HG03571 (cell line): ENCODE measurements around the gene SHC2.
"Not testable (repeated sequence)": the region's sequence is repeated elsewhere in the genome, so short reads cannot be mapped to it uniquely, and the experiment has no call there.

ENCODE experiments used
- ATAC-seq: cut with Tn5 transposase; IDR thresholded peaks from one replicate; pipeline ENCODE4 v1.9.1; 2021; ENCODE audit not compliant: unreplicated experiment

SHC2 gene

DNA sequence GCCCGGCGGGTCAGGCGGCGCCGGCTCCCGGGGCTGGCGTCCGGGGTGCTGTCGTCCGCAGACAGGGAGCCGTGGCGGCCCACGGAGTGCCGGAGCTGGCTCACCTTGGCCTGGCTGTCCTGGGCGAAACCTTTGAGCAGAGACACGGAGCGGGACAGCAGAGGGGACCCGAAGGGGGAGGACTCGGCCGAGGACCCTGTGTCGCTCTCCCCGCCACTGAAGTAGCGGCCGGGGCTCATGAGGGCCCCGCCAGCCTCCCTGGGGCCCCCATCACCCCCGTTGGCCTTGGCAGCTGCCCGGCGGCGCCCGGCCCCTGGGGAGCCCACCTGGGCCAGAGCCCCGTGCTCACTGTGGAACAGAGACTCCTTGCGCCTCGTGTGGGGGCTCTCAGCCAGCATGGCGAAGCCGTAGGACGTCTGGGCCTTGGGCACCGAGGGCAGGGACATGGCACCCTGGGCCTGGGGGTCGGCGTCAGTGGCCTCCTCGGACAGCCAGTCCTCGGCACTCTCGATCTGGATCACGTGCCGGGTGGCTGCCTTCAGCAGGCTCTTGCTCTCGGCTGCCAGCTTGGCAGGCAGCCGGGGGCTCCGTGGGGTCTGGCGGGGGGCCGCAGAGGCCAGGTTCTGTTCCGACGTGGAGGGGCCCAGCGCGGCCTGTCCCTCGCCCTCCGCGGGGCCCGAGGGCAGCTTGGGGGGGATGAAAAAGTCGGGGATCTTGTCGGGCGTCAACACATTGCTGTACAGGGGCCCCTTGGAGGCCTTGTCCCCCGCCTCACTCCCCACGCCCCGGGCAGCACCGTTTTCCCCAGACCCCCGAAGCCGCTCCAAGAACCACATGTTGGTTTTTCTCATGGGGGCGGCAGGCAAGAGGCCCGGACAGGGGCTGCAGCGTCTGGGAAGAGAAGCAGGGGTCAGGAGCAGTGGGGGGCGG lies 53.1 kb downstream of the SHC2 start:
- no peak for ATAC-seq

DNA sequence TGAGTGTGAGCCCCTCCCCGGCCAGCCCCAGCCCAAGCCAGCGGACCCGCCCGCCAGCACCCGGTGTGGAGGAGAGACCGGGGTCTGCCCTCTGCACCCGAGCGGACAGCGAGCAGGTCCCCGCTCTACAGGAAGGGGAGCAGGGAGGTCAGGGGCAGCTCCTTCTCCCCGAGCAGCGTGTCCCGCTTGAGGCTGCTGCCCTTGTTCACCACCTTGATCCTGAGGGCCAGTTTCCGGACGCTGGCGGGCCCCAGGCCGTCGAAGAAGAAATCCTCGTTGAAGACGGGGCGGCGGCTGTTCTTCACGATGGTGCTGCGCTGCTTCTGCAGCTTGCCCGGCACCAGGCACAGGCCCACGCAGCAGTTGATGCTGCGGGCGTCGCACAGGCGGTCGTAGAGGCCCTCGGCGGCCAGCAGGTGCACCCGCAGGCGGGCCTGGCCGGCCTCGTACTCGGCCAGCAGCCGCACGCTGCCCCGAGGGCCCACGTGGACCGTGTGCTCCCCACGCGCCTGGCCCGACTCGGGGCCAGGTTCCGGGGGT lies 53.8 kb downstream of the SHC2 start:
- ATAC-seq: no peak

DNA sequence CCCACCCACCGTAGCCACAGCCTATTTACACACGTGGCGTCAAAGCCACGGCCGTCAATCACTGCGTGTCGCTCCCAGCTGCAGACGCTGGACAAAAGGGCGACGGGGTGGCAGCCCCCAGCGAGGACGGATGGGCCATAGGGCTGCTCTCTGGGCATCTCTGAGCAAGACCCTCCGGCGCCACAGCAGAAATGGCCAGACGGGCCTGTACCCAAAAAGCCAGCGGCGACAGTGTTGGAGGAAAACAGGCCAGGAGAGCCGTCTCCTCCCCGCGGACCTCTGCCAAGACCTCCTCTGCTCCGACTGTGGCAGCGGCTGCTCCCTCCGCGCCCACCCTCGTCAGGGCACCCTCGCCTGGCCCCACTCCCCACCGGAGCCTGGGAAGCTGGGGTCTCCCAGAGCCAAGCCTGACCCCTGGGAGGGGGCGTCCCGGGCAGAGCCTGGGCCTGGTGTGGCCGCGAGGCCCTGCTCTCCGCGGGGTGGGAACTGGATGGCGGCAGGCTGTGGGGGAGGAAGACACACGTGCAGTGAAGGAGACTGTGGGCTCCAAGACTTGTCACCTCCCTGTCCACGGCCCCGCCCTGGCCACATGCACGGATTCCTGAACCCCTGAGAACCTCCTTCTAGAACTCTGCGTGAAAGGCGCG lies 54.6 kb downstream of the SHC2 start:
- ATAC-seq: no peak

DNA sequence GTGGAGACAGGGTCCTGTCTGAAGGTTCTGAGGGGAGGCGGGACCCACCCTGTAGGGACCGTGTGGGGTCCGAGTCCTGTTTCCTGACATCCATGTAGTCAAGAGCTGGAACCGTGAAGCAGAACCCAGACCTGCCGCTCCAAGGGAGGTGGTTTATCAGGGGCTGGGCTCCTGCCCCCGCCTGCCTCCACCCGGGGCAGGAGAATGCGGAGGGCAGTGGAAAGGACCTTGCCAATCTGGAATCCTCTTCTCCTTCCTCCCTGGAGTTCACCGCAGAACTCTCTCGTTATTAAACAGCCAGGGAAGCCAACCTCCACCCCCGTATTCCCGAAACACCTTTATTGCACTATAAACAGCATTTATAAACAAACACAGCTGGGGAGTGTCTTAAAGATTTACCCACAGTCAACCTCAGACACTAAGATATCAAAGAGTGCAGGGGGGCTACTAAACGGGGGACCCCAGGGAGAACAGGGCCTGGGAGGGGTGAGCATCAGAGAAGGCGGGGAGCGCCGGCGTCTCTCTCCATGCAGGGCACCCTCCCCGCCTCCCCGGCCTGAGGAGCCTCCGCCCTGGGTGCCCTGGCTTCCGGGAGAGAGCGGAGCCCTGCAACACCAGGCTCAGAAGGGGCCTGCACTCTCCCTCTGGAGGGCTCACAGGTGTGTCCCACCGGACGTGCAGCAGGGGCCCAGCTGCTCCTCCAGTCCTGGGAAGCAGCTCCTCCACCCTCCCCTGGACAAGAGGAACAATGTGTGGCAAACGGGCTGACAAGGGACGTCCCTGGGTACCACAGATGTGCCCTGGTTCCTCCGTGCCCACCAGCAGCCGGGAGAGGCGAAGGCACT lies 55.5 kb downstream of the SHC2 start:
- ATAC-seq: no peak

DNA sequence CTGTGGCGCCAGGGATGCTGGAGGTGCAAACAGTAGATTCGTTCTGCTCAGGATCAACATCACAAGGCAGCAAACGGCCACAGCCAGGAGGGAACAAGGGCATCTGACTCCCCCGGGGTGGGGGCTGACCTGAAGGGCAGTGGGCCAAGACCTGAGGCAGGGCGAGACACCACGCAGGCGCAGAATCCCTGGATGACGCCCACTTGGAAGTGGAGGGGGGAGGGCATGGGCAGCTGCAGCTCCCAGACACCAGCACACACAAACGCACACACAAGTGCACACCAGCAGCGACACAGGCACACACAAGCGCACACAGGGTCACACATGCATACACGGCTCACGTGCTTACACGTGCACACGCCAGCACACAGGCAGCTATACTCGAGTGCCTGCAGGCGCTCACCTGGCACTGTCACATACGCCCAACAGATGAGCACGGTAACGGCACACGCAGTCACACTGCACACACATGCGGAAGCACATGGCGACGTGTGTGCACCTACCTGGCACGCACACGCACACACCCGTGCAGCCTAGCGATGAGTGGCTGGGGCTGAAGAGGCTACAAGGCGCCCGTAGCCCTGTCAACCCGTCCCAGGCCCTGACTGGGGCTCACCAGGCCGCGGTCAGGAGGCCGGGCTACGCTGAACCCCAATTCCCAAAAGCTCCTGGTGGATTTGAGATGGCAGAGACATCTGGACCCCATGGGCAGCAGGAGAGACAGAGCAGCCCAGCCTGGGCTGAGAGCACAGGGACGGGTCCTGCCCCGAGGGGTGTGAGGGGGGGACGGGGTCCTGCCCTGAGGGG lies 57.4 kb downstream of the SHC2 start:
- ATAC-seq: no peak

DNA sequence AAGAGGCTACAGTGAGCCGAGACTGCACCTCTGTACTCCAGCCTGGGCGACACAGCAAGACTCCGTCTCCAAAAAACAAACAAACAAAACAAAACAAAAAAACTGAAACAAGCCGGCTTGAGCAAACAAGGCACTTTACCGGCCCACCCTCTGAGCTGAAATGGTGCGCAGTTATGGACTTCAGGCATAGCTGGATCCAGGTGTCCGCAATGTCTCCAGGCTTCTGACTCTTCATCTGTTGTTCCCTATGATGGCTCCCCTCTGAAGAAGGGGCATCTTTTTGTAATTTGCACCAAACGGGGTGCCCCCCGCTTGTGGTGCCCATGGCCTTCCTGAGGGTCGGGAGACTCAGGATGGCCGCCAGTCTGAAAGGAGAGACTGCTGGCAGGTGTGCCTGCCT lies 58.0 kb downstream of the SHC2 start:
- no peak for ATAC-seq

DNA sequence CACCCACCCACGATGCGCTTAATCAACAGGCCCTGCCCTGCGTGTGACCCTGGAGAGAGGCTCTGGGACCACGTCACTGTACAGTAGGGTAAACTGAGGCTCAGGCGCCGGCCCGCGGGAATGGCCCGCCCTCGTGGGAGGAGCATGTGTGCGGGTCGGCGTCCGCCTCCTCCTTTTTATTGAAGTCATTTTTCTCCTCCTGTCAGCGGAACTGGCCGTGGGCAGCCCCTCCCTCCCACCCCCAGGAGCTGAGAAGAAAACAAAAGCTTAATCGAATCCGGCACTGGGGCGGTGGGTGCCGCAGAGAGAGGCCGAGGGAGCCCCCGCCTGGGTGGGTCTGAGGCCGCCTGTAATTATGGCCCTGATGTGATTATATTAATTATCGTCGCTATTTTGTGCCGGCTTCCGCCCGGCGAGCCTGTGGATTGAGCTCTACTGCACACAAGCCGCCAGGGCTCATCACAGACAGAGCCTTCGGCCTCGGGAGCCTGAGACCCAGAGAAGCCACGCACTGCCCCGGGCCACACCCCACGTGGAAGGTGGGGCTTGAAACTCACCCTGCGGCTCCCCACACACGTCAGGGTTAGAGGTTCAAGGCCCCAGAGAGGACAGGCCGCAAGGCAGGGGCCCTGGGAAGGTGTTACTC lies 58.8 kb downstream of the SHC2 start:
- ATAC-seq: no peak

DNA sequence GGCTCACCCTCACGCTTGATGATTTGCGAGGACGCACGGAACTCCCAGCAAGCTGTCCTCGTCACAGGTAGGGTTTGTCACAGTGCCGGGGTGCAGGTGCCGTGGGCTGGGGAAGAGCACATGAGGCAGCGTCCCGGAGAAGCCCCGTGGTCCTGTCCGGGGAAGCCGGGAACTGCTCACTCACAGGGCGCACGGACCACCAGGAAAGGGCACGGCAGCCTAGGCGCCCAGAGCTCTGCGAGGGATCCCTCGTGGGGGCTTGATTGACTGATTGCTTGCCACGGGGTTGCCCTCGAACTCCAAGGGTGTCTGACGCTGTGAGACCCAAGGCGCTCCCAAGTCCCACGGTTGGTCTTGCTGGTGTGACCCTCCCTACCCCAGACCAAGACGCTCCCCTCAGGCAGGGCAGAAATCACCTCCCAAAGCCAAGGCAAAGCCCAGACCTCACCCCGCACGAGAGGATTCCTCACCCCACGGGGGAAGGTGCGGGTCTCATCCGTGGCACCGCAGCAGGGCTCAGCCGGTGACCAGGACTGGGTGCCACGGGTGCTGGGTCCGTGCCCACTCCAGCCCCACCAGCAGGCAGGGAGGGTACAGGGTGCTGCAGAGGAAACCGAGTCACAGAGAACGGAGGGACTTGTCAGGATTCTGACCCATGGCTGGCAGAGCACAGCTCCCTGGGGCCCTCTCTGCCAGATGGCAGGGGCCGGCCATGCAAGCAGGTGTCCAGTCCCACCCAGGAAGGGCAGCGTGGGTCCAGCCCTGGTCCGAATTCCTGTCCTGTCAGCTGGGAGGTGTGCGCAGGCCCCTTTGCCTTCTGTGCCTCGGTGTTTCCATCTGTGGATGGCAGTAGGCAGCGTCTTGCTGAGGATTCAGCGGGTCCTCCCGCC lies 59.6 kb downstream of the SHC2 start:
- ATAC-seq: no peak

DNA sequence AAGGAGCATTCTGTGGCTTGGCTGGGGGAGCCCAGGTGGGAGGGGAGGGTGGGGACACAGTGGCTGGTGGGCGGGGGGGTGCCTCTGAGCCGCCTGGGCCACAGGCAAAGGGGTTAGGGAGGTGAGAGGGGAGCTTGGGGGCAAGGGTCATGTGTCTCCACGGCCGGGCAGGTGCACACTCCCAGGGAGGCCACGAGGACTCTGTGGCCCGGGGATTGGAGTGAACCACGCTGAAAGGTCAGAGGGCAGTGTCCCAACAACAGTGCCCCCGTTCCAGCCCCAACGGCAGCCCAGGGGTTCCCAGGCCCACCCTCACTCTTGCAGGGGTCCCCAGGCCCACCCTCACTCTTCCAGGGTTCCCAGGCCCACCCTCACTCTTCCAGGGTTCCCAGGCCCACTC lies 61.5 kb downstream of the SHC2 start:
- ATAC-seq: no peak

DNA sequence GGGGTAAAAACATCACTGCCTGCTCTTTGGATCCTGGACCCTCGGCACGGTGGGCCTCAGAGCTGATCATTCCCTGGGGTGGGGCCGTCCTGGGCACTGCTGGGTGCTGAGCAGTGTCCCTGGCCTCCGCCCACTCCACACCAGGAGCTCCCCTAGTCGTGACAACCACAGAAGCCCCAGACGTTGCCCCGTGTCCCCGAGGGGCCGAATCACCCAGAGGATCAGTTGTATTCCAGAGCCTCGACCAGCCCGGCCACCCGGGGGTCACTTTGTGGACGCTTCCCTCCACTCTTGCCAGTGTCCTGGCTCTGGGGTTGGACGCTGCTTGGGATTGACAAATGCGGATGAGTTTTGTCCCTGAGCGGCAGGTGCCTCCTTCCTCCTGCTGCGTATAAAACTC lies 62.1 kb downstream of the SHC2 start:
- no peak for ATAC-seq

DNA sequence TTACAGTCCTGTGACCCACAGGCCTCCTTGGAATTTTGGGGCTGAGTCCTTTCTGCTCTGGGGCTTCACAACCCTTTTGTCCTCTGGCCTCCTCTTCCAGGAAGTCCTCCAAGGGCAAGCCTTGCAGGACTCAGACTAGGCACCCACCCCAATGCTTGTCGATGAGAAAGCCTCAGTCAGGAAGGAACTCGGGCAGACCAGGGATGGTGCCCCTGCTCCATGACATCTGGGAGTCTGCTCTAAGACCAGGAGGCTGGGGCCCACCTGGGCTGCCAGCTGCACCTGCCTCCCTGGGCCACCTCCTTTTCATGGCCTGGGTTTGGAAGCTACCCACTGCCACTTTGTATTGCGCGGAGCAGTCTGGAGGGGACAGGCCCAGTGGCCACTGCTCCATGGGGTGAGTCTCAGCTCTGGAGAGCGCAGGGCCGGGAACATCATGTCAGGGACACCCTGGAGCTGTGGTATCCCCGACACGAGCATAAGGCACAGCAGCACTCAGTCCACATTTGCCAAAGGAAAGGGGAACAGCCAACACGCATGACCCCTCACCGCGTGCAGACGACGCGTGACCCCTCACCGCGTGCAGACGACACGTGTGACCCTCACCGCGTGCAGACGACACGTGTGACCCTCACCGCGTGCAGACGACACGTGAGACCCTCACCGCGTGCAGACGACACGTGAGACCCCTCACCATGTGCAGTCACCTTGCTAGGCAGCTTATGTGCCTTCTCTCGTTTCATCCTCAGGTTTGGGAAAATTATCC lies 62.7 kb downstream of the SHC2 start:
- no peak for ATAC-seq

DNA sequence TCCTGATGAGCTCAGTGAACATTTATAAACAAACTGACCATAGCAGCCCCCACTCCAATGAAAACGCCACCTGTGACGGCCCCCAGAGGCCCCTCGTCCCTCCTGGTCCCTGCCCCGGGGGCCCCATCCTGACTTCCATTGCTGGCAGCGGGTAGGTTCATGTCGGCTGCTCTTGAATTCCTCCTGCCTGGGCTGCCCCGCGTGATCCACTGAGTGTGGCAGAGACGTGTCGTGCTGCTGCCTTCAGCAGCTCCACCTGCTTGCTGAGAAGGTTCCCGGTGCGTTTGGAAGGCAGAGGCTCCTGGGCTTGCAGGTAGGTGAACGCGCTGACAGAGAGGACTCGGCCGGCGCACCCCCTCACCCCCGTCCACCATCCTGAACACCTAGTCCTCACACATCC lies 63.5 kb downstream of the SHC2 start:
- no peak for ATAC-seq

DNA sequence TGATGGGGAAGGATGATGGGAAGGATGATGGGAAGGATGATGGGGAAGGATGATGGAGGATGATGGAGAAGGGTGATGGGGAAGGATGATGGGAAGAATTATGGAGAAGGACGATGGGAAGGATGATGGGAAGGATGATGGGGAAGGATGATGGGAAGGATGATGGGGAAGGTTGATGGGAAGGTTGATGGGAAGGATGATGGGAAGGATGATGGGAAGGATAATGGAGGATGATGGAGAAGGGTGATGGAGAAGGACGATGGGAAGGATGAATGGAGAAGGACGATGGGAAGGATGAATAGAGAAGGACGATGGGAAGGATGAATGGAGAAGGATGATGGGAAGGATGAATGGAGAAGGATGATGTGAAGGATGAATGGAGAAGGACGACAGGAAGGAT lies 65.4 kb downstream of the SHC2 start:
- no peak for ATAC-seq

DNA sequence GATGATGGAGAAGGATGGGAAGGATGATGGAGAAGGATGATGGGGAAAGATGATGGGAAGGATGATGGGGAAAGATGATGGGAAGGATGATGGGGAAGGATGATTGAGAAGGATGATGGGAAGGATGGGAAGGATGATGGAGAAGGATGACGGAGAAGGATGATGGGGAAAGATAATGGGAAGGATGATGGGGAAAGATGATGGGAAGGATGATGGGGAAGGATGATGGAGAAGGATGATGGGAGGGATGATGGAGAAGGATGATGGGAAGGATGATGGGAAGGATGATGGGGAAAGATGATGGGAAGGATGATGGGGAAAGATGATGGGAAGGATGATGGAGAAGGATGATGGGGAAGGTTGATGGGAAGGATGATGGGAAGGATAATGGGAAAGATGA lies 66.0 kb downstream of the SHC2 start:
- not testable (repeated sequence) for ATAC-seq

DNA sequence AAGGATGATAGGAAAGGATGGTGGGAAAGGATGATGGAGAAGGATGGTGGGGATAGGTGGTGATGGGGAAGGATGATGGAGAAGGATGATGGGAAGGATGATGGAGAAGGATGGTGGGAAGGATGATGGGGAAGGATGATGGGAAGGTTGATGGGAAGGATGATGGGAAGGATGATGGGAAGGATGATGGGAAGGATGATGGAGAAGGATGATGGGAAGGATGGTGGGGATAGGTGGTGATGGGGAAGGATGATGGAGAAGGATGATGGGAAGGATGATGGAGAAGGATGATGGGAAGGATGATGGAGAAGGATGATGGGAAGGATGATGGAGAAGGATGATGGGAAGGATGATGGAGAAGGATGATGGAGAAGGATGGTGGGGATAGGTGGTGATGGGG lies 67.3 kb downstream of the SHC2 start:
- ATAC-seq: not testable (repeated sequence)

DNA sequence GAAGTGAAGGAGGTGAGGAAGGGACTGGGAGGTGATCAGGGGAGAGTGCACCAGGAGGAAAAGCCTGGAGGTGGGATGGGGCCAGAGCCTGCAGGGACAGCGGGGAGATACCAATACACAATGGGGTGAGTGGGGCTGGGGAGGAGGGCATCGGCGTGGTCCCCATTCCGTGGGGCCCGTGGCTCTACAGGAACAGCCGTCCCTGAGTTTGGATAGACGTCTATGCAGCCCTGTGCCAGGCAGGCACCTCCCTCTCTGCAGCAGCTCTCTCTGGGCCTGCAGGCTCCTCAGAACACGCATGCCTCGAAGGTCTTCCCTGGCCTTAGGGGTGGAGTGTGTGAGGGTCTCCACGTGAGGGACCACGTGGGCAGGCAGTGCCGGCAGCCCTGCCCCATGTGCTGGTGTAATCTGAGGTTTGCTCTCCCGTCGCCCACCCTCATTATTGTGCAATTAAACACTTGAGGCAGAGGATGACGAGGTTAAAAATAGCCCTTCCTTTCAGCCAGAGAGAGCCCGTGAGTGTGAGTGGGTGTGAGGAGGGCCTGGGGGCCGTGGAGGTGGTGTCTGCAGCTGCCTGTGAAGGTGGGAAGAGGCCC lies 68.4 kb downstream of the SHC2 start:
- no peak for ATAC-seq

DNA sequence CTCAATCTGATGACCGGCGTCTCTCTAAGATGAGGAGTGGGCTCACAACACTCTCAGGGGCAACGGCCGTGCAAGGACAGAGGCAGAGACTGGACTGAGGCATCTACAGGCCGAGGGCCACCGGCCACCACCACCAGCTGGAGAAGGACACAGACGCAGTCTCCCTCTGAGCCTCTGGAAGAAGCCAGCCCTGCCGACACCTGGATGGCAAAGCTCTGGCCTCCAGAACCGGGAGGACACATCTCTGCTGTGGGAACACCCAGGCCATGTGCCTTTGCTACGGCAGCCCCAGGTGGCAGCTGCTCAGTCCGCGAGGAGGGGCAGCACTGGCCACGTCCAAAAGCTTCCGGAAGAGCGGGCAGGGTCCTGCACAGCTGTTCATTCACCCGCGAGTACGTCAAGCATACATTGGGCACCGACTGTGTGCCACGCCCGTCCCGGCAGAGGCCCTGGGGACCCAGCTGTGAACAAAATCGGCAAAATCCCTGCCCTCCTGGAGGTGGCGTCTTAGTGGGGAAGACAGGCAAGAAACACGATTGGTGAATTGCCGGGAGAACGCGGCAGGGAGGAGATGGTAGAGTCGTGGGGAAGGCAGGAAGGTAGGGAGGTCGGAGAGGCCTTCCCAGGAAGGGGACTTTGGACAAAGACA lies 69.0 kb downstream of the SHC2 start:
- no peak for ATAC-seq
